Measurements from ENCODE around the gene DNAH3. TPM values are rescaled to one million over a fixed set of nuclear protein-coding genes. Genes with fewer than 3 reads are reported as not detected.

DNAH3 gene
- total and polyA plus RNA-seq, 2 of the 13 experiments (the other 11 are each of a cell fraction or from before 2014, with no cell fraction given), result 0.07 to 0.08 TPM

DNA sequence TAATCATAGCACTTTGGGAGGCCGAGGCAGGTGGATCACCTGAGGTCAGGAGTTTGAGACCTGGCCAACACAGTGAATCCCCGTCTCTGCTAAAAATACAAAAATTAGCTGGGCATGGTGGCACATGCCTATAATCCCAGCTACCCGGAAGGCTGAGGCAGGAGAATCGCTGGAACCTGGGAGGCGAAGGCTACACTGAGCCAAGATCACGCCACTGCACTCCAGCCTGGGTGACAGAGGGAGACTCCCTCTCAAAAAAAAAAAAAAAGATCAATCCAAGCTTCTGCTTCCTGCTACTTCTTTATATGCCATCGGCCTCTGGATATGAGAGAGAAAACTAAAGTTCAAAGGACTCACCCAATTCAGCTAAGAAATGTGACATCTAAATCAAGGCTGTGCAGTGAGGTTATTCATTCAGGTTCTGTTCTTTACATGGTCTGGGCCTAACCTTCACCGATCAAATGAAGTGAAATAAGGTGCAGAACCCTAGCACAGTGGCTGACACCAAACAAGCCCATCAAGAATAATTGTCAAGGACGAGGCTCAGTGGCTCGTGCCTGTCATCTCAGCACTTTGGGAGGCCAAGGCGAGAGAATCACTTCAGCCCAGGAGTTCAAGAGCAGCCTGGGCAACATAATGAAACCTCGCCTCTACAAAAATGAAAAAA lies 35.1 kb upstream of the DNAH3 start (continued):
- TF ChIP-seq, protein P1, sequence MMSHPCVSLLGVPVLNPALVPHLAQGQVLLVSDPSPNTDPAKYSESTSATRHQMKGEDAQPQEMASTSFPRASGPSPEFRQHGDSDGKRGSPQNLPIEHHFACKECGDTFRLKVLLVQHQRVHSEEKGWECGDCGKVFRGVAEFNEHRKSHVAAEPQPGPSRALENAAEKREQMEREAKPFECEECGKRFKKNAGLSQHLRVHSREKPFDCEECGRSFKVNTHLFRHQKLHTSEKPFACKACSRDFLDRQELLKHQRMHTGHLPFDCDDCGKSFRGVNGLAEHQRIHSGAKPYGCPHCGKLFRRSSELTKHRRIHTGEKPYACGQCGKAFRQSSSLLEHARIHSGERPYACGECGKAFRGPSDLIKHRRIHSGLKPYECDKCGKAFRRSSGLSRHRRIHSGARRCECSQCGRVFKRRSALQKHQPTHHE (CRISPR knock-in tag; IDR thresholded peaks at IDR 0.05; ENCODE audit: borderline replicate concordance), result no peak
- no peak for TF ChIP-seq NKX3-1 (CRISPR knock-in tag; IDR thresholded peaks at IDR 0.05)
- TF ChIP-seq TOE1 (CRISPR knock-in tag; IDR thresholded peaks at IDR 0.05), result no peak
- no peak for TF ChIP-seq ZNF777 (CRISPR knock-in tag; IDR thresholded peaks at IDR 0.05)
- TF ChIP-seq, protein P2, sequence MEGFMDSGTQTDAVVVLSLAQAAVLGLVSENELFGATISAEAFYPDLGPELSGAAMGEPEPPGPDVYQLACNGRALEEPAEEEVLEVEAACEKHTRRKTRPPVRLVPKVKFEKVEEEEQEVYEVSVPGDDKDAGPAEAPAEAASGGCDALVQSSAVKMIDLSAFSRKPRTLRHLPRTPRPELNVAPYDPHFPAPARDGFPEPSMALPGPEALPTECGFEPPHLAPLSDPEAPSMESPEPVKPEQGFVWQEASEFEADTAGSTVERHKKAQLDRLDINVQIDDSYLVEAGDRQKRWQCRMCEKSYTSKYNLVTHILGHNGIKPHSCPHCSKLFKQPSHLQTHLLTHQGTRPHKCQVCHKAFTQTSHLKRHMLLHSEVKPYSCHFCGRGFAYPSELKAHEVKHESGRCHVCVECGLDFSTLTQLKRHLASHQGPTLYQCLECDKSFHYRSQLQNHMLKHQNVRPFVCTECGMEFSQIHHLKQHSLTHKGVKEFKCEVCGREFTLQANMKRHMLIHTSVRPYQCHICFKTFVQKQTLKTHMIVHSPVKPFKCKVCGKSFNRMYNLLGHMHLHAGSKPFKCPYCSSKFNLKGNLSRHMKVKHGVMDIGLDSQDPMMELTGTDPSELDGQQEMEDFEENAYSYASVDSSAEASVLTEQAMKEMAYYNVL (CRISPR knock-in tag; IDR thresholded peaks at IDR 0.05; ENCODE audit: borderline replicate concordance), result no peak
- no peak for TF ChIP-seq ELF4 (CRISPR knock-in tag; IDR thresholded peaks at IDR 0.05; ENCODE audit: borderline replicate concordance)
- TF ChIP-seq RFX5 (IDR thresholded peaks at IDR 0.05; ENCODE audit: low read depth, low read length), result no peak
- no peak for TF ChIP-seq ZNF3 (CRISPR knock-in tag; IDR thresholded peaks at IDR 0.05)
- TF ChIP-seq ZNF383 (CRISPR knock-in tag; IDR thresholded peaks at IDR 0.05; ENCODE audit: borderline replicate concordance), result no peak
- 0 out of 2 replicates have a peak, but pooled peaks have one; percentile 42 for TF ChIP-seq ZNF550 (CRISPR knock-in tag; IDR thresholded peaks at IDR 0.05; ENCODE audit: borderline replicate concordance)
- no peak for TF ChIP-seq MYC (CRISPR knock-in tag; IDR thresholded peaks at IDR 0.05; ENCODE audit: borderline replicate concordance)
- no peak for TF ChIP-seq SPEN (CRISPR knock-in tag; IDR thresholded peaks at IDR 0.05; ENCODE audit: low read depth)
- TF ChIP-seq CCAR2 (optimal IDR thresholded peaks at IDR 0.05; ENCODE audit: low read depth, low read length), result peak; percentile 35
- TF ChIP-seq, protein P3, sequence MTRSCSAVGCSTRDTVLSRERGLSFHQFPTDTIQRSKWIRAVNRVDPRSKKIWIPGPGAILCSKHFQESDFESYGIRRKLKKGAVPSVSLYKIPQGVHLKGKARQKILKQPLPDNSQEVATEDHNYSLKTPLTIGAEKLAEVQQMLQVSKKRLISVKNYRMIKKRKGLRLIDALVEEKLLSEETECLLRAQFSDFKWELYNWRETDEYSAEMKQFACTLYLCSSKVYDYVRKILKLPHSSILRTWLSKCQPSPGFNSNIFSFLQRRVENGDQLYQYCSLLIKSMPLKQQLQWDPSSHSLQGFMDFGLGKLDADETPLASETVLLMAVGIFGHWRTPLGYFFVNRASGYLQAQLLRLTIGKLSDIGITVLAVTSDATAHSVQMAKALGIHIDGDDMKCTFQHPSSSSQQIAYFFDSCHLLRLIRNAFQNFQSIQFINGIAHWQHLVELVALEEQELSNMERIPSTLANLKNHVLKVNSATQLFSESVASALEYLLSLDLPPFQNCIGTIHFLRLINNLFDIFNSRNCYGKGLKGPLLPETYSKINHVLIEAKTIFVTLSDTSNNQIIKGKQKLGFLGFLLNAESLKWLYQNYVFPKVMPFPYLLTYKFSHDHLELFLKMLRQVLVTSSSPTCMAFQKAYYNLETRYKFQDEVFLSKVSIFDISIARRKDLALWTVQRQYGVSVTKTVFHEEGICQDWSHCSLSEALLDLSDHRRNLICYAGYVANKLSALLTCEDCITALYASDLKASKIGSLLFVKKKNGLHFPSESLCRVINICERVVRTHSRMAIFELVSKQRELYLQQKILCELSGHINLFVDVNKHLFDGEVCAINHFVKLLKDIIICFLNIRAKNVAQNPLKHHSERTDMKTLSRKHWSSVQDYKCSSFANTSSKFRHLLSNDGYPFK (CRISPR knock-in tag; IDR thresholded peaks at IDR 0.05; ENCODE audit: borderline replicate concordance), result 0 out of 2 replicates have a peak, but pooled peaks have one; percentile 18
- no peak for TF ChIP-seq NCOR1 (IDR thresholded peaks at IDR 0.05; ENCODE audit: borderline replicate concordance, low read length)
- no peak for TF ChIP-seq ZFP82 (CRISPR knock-in tag; IDR thresholded peaks at IDR 0.05; ENCODE audit: borderline replicate concordance)
- TF ChIP-seq ZSCAN25 (CRISPR knock-in tag; IDR thresholded peaks at IDR 0.05), result no peak
- TF ChIP-seq, protein P4, sequence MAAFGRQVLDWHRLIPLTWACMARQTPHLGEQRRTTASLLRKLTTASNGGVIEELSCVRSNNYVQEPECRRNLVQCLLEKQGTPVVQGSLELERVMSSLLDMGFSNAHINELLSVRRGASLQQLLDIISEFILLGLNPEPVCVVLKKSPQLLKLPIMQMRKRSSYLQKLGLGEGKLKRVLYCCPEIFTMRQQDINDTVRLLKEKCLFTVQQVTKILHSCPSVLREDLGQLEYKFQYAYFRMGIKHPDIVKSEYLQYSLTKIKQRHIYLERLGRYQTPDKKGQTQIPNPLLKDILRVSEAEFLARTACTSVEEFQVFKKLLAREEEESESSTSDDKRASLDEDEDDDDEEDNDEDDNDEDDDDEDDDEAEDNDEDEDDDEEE (CRISPR knock-in tag; IDR thresholded peaks at IDR 0.05), result no peak
- no peak for TF ChIP-seq EED (CRISPR knock-in tag; IDR thresholded peaks at IDR 0.05)
- TF ChIP-seq, protein P5, sequence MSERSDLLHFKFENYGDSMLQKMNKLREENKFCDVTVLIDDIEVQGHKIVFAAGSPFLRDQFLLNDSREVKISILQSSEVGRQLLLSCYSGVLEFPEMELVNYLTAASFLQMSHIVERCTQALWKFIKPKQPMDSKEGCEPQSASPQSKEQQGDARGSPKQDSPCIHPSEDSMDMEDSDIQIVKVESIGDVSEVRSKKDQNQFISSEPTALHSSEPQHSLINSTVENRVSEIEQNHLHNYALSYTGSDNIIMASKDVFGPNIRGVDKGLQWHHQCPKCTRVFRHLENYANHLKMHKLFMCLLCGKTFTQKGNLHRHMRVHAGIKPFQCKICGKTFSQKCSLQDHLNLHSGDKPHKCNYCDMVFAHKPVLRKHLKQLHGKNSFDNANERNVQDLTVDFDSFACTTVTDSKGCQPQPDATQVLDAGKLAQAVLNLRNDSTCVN (CRISPR knock-in tag; IDR thresholded peaks at IDR 0.05; ENCODE audit: borderline replicate concordance), result no peak
- no peak for TF ChIP-seq ATRX (CRISPR knock-in tag; IDR thresholded peaks at IDR 0.05; ENCODE audit: borderline replicate concordance)
- peak; percentile 44; the same call in 1 of the 2 replicates for TF ChIP-seq SNAI1 (CRISPR knock-in tag; IDR thresholded peaks at IDR 0.05; ENCODE audit: borderline replicate concordance)

Data from HepG2 (cell line).